Stimulated activated CD4-positive, alpha-beta T cell treated with anti-CD3 and anti-CD28 coated beads, TNF-alpha, amount 100 ng/mL, for 48 hours (primary cell): ENCODE data around the gene SUGP2.

Experiments
- DNase-seq, 3 donors: peaks; one replicate each; pipeline ENCODE4 v3.0.0-alpha.2; 2020; ENCODE audit warnings: low read depth in 3 of 3

SUGP2 gene

DNA sequence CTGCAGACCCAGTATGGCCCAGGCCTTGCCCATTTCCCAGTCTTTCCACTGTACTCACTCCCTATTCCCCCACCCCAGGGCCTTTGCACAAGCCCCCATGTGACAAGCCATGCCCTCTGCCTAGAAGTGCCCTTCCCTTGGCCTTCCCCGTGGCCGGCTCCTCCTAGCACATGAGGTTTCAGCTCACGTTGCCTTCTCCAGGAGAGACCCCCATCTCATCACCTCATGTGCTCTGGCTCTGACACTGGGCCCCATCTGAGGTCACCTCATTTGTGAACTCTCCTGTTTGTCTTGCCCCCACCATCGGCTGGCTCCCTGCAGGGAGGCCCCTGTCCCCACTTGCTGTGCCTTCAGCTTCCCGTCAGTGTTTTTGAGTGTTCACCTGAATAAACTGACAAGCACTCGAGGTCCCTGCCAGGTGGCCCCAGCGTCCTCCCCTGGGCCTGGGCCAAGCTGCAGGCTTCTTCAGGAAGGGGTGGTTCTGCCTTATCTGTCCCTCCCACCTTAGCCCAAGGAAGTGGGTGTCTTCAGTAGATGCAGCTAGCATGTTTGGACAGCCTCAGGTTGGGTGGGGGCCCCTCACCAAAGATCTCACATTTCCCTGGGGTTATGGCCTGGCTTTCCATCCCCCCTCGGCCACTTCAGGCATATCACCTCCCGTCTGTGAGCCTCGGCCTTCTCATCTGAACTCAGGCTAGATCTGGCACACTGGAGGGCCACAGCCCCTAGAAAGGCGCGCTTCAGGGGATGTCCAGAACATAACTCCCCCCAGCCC, 26.7 kb upstream of the SUGP2 start:
- DNase-seq, result no peak

DNA sequence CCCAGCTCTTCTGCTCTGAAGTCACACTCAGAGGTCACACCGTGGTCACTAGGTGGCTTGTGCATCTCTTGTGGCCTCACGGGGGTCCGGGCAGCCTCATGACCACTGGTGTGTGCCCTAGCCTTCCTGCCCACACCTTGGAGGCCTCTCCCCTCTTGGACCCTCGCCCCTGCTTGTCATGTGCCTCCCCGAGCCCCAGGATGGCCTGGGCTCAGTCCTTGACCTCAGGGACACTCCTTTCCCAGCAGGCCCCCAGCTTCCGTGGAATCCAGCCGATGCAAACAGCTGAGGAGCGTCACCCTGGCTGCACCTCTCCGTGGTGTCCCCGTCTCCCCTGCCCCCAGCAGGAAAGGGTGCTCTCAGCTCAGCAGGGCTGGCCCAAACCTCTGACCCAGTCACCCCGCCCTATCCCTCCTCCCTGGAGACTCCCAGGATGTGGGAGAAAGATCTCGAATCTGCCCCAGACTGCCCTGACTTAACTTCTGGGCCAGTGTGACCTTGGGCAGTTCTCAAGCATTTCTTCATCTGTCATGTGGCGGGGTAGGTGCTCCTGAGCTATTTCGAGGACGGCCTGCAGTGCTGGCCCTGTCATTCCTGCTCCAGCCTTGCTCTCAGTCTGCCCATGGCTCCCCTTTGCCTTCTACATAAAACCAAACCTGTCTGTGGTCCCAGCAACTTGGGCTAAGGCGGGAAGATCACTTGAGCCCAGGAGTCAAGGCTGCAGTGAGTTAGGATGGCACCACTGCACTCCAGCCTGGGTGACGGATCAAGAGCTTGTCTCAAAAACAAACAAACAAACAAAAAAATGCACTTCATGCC, 25.9 kb upstream of the SUGP2 start:
- no peak for DNase-seq

DNA sequence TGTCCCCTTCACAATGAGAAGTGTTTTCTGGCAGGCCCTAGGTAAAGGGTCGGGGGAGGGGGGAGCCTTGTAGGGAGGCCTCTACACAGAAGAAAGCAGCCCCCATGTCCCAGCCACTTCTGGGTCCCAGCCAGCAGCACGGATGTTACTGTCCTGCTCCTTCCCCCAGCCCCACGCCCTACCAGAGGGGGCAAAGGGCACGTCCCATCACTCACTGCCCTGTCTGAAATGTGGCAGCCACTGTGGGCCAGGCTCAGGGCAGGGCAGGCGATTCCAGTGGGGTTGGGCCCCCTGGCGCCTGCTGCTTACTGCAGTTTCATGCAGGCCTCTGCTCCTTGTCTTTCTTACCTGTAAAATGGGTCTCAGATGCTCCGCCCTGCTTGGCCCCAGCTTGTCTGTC, 24.4 kb upstream of the SUGP2 start:
- no peak for DNase-seq

DNA sequence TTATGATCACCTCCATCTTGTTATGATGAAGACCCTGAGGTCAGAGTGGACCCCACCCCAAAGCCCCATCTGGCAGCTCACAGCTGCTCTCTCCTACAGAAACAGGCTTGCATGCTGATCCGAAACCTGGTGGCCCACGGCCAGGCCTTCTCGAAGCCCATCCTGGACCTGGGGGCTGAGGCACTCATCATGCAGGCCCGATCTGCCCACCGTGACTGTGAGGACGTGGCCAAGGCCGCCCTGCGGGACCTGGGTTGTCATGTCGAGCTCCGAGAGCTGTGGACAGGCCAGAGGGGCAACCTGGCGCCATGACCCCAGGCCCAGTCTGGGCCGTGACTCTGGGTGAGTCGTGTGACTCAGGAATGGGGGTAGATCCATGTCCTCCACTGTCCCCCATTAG, 24.0 kb upstream of the SUGP2 start:
- no peak for DNase-seq

DNA sequence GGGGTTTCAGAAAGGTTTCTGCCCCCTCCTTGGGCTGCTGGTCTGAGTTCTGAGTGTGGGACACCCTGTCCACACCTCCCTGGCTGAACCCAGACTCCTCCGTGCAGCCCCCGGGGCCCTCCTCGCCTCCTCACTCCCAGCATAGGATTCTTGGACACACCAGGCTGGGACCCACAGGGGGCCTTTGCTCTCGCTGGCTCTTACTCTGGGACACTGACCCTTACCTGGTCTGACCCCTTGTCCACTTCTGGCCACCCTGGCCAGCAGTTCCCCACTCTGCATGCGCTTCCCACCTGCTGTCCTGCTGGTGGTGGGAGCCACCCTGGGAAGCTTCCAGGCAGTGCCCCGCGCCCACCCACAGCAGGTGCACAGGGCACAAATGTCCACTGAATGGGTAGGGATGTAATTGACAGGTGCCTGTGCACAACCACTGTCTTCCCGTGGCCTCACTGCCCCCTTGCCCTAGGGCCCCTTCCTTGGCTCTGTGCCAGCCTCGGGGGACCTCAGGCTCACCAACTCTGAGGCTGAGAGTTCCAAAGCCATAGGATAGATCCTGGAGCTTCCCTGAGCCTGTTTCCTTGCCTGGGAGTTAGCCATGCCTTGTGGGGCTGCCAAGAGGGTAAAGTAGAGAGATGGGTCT, 23.4 kb upstream of the SUGP2 start:
- DNase-seq, result no peak

DNA sequence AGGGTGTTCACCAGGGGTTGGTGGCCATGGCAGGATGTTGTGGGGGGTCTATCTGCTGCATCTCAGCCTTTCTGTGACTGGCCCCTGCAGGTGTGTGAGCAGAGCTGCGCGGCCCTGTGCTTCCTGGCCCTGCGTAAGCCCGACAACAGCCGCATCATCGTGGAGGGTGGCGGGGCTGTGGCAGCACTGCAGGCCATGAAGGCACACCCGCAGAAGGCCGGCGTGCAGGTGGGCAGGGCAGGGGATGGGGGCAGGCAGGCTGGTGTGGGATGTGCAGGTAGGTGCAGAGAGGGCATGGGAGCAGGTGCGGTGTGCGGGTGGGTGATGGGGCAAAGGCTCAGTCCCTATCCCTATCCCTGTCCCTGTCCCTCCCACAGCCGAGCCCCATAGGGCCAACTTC, 22.4 kb upstream of the SUGP2 start:
- DNase-seq, result no peak

DNA sequence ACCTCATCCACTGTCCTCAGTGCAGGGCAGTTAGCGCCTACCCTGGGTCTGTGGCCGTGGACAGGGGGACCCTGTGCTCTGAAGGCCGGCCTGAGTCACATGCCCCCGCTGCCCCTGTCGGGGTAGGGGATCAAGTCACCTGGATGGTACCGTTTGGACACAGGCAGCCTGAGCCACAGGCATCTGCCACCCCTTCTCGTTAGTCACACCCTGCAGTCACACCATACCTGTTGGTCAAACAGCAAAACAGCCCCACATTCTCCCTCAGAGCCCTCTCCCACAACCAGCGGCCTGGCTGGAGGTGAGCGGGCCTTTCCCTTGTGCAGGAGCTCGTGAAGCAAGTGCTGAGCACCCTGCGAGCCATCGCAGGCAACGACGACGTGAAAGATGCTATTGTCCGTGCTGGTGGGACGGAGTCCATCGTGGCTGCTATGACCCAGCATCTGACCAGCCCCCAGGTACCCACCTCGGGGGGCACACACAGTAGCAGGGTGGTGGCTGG, 21.7 kb upstream of the SUGP2 start:
- no peak for DNase-seq

DNA sequence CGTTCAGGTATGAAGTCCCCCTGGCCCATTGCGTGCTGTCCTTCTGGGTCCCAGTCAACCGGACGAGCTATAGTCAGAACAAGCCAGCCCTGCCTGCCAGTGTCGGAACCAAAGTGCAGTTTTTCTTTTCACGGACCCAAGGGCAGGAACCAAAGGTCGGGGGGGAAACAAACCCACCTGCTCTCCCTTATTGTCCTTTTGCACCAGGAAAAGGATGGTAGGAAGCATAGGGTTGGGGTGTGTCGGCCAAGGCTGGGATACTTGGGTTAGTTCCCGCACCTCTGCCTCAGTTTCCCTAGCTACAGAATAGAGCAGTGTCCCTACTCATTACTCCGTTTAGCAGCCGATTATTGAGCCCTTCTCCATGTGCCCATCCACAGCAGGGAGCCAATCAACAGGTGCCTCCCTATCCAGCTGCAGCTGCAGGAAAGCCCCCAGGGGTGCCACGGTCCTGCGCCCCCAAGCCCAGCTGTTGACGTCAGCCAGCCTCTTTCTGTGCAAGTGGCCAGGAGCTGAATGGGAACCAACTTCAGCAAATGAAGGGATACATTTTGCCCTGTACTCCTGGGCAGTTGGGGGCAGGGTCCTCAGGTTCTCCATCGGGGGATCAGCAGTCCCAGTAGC, 21.1 kb upstream of the SUGP2 start:
- DNase-seq, result no peak

DNA sequence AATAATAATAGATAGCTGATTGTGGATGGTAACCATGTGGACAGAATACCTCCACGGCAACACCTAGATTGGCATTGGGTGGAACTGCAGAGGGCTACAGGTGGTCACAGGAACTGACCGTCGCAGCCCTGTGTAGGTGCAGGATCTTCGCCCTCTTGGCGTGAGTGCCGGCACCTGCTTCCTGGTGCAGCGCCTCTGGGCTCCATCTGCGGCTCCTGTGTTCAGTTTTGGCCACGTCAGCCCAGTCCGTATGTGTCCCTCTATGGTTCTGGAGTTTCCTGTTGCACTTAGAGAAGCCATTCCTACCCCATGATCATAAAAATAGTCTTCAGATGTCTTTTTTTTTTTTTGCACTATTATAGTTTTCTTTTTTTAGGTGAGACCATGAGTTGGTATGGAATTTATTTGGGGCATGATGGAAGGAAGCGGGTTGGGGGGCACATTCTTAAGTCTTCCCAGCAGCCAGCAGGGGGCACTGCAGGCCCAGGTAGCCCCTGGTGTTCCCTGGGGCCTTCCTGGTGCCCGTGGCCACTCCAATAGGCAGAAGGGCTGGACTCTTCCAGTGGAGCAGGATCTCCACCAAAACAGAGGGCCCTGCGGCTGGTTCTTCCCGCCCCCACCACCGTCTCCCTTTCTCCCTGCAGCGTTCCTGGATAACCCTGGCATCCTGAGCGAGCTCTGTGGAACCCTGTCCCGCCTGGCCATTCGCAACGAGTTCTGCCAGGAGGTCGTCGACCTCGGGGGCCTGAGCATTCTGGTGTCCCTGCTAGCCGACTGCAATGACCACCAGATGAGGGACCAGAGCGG, 20.4 kb upstream of the SUGP2 start:
- peak in 1 of 3 donors; percentile 57 for DNase-seq

DNA sequence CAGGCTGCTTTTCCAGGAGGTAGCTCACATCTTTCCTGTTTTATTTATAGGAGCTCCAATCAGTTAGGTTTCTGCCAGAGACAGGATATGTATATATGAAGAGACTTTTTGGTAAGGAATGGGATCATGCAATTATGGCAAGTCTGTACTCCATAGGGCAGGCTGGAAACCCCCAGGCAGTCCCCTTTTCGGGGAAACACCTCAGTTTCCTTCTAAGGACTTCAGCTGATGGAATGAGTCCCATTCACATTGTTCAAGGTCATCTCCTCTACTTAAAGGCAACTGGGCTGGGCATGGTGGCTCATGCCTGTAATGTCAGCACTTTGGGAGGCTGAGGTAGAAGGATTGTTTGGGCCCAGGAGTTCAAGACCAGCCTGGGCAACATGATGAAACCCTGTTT, 19.6 kb upstream of the SUGP2 start:
- no peak for DNase-seq

DNA sequence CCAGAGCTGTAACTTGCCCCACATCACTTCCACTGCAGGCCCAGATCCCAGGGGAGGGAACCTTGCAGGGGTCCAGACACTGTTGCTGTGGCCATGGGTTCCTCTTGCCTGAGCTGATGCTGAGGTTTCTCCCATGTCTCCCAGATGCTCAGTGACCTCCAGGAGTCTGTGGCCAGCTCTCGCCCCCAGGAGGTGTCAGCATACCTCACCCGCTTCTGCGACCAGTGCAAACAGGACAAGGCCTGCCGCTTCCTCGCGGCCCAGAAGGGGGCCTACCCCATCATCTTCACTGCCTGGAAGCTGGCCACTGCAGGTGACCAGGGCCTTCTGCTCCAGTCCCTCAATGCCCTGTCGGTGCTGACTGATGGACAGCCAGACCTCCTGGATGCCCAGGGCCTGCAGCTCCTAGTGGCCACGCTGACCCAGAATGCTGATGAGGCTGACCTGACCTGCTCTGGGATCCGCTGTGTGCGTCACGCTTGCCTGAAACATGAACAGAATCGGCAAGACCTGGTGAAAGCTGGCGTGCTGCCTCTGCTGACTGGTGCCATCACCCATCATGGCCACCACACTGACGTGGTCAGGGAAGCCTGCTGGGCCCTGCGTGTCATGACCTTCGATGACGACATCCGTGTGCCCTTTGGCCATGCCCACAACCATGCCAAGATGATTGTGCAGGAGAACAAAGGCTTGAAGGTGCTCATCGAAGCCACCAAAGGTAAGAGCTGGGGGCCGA, 18.3 kb upstream of the SUGP2 start:
- no peak for DNase-seq

DNA sequence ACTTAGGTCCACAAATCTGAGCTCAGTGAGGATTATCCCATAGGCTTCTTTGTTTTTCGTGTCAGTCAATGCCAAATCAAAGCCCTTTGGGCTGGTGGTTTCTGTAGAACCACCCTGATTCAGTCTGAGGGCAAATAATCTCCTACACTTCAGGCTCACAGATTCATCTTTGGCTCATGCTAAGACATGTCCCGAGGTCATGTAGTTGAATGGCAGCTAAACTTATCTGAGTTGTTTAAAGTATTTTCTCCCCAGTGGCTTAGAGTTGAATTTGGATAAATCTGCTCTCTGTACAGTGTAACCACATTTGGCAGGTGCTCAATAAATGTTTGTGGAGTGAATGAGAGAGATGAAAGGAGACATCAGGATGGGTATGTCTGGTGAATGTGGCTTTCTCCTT, 17.4 kb upstream of the SUGP2 start:
- no peak for DNase-seq

DNA sequence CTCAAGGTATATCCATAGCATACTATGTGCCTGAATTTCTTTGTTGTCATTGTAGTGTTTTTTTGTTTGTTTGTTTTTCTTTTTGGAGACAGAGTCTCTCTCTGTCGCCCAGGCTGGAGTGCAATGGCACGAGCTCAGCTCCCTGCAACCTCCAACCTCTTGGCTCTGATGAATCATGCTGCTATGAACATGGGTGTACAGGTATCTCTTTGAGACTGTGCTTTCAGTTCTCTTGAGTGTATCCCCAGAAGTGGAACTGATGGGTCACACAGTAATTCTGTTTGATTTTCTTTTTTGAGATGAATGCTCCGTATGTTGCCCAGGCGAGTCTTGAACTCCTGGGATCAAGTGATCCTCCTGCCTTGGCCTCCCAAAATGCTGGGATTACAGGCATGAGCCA, 16.8 kb upstream of the SUGP2 start:
- DNase-seq, result no peak

DNA sequence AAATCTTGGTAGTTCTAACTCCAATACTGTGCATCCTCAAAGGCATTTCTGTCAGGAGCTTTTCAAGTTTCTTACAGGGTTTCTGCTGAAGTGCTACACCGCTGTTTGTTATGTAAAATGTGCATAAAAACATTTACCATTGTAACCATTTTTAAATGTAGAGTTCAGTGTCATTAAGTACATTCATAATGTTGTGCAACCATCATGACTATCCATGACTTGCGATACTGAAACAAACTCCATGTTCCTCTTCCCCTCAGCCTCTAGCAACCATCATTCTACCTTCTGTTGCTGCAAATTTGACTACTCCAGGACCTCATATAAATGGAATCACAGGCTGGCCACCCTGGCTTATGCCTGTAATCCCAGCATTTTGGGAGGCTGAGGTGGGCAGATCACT, 16.1 kb upstream of the SUGP2 start:
- DNase-seq, result no peak

DNA sequence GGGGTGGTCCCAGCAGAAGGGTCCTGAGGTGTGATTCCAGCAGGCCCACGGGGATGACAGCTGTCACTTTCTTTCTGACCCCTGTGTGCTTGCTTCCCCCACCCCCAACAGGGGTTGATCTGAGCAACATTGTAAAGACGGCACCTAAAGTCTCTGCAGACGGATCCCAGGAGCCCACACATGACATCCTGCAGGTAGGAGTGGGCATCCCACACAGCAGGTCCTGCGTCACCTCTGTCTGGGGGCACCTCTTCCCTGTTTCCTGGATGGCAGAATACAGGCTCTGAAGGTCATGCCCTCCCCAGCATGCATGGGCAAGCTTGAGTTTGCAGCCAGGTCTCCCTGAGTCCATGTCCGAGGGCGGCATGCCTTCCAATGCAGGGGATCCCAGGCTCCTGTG, 10.6 kb upstream of the SUGP2 start:
- DNase-seq, result no peak

DNA sequence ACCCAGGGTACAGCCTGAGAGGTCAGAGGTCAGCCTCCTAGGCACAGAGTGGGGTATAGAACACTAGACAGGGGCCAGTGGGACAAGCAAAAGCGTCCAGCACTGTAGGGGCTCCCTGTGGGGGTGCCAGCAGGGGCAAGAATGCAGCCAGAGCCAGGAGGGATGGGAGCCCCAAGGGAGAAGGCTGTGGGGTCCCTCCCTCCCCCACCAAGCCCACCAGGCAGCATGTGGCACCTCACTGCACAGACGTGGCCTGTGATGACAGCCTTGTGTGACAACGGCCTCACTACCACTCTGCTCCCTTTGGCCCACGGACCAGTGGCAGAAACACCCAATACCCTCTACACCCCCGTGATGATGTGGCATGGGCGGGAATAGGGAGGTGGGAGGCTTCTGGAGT, 10.2 kb upstream of the SUGP2 start:
- no peak for DNase-seq

DNA sequence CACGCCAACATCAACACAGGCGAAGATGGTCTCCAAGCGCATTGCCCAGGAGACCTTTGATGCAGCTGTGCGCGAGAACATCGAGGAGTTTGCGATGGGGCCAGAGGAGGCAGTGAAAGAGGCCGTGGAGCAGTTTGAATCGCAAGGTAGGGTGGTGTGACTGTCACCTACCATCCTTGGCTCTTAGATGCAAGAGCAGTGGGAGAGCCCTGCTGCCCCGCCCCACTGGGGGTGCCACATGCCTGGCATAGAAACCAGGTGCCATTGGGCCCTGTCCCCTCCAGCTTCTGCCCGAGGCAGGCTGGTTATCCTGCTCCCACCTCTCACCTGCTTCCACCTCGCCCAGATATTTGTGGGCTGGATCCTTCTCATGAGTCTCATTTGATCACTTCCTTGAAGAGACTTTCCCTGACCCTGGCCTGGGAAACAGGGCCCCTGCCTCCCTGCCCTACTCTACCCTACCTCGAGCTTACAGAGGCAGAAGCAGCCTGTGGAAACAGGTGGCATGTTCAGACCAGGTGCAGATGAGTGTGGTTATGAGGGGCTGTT, 9.5 kb upstream of the SUGP2 start:
- DNase-seq, result no peak

DNA sequence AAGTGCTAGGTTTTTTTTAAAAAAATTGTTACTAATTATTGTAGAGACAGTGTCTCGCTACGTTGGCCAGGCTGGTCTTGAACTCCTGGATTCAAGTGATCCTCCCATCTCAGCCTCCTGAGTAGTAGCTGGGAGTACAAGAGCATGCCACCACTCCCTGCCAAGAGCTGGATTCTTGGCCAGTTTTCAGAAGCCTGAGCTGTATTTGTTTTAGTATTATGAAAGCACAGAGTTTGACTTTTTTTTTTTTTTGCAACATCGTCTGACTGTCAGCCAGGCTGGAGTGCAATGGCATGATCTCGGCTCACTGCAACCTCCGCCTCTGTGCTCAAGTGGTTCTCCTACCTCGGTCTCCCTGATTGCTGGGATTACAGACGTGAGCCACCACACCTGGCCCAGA, 7.1 kb upstream of the SUGP2 start:
- DNase-seq, result no peak

DNA sequence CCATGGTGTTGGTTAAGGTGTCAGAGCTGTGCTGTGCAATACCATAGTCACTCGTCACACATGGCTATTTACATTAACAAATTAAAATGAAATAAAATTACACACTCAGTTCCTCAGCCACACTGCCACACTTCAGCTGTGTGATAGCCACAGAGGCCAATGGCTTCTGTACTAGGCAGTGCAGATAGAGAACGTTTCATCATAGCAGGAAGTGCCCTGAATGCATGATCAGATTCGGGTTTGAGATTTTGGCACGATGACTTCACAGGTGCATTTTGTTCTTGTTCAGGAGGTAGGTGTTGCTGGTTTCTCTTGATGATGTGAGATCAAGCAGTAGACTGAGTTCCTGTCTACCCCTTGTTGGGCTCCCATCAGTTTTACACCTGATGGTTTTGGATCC, 6.6 kb upstream of the SUGP2 start:
- no peak for DNase-seq

DNA sequence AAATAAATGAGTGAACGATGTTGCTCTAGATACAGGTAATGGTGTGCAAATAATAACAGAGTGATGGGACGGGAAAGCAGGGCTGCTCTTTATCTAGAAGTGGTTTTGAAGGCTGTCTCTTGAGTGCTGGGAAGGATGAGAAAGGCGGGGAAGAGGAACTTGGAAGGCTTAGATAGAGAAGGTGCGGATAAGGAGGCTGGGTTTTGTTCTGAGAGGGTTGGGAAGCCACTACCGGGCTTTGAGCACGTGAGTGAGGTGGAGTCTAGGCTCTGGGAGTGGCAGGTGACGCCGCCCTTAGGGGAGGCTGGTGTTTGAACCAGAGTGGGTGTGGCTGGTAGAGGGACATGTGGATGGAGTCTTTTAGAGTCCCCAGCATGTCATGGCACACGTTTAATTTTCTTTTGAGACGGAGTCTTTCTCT, 897 bp upstream of the SUGP2 start:
- DNase-seq, result peak; percentile 55 to 69 (median 68)

DNA sequence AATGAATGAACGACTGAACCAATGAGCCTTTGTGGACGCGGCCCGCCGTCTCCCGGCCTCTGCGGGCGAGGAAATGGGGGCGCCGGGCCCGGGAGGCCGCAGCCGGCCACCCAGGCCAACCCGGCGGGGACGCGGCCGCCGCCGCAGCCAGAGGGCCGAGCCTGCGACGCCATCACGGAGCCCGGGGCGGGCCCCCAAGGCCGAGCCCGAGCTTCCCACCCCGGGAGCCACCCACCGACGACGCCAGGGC, 216 bp downstream of the SUGP2 start:
- no peak for DNase-seq
